GM21390 (cell line): ENCODE data around the gene FAH.

Experiments
- ATAC-seq: cut with Tn5 transposase; IDR thresholded peaks from one replicate; pipeline ENCODE4 v1.9.1; 2021; ENCODE audit not compliant: unreplicated experiment

The FAH gene

DNA sequence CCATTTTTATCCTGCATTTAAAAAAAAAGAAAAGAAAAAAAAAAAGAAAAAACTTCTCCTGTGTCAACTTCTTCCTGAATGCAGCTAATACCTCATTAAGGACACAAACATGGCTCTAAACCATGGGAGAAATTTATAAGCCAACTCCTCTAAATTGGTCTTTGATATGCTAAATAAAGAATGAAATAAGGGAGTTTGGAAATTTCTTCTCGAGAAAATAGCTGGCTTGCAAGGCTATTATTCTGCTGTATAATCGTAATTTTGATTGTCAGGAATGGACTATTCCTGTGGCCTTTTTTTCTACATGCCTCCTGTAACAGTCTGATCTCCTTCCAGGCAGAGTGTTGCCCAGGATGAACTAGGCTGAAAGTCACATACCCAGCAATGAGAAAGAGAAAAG is 78.6 kb downstream of the FAH start:
- no peak for ATAC-seq

DNA sequence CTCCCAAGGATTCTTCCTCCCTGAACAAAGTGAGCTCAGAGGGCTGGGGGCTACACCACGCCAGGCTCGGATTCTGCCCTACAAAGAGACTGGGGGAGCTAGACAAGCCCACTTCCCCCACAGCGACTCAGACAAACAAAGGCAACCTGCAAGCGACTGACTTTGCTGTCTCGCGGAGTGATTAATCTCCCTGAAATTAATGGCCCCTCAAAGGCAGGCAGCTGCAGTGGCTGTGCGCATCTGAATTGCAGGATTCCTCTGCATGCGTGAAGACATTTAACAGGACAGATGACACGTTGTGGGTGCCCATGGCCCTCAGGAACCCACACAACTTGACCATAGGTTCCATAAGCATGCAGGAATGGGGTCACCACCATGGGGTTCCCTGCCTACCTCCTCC is 80.8 kb downstream of the FAH start:
- no peak for ATAC-seq

DNA sequence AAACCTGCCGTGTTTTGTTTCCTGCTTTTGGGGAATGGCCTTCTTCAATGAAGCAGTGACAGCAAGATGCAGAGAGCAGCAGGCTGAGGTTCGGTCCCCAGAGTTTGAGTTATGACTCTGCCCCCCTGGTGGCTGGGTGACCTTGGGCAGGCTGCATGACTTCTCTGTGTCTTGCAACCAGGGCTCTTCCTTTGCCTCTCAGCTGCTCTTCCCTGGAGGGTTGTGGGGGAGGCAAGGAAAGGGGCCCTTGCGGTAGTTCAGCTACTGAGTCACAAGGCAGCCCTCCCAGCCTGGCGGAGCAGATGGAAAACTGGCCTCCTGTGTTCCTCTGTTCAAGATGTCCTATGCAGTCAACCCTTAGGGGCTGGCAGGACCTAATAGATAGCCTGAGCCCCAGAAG is 82.1 kb downstream of the FAH start:
- peak; percentile 57 for ATAC-seq
